C1 segment of cervical spinal cord (tissue), 14 donors: Measurements from ENCODE around the gene USP17L24.
"Not testable (repeated sequence)": the region's sequence is repeated elsewhere in the genome, so short reads cannot be mapped to it uniquely, and the experiment has no call there.

Source experiments
- DNase-seq, 14 donors: peaks; one replicate each; lab custom pipeline; 2025; lab: John Stamatoyannopoulos, UW

USP17L24 gene, protein sequence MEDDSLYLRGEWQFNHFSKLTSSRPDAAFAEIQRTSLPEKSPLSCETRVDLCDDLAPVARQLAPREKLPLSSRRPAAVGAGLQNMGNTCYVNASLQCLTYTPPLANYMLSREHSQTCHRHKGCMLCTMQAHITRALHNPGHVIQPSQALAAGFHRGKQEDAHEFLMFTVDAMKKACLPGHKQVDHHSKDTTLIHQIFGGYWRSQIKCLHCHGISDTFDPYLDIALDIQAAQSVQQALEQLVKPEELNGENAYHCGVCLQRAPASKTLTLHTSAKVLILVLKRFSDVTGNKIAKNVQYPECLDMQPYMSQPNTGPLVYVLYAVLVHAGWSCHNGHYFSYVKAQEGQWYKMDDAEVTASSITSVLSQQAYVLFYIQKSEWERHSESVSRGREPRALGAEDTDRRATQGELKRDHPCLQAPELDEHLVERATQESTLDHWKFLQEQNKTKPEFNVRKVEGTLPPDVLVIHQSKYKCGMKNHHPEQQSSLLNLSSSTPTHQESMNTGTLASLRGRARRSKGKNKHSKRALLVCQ

DNA sequence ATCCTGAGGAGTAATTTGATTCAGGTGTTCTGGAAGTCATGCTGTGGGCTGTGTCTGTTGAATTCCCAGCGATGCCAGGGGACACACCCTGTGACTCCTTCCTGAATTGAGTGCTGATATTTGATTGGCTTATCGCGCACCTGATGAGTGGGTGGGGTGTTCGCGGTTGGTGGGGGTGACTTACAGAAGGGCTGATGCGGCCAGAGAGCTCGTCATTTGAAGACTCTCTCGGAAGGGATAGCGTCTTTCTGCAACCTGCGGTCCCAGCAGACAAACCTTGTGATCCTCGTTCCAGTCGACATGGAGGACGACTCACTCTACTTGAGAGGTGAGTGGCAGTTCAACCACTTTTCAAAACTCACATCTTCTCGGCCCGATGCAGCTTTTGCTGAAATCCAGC is at the start of gene USP17L24:
Gene USP17L24, plus strand, starts transcription at position 301 of the 400 bp plus-strand sequence. Its CDS starts 0 bp downstream, at position 301.
- not testable (repeated sequence) for DNase-seq

DNA sequence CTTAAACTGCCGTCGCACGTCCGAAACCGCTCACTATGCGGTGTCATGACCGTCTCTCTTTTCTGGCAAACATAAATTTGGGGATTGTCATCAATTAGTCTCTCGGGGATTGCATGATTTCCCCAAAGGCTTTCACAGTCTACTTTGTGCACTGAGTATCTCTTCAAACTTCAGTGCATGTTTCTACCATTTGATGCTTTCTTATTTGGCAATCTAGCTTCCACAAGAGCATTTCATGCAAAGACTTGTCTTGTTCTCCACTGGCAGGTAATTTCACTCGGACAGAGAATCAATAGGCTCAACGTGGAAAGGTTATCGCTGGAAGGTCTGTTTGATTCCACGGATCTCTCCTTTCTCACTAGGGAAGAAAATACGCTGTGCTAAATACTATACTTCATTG is 774 bp upstream of the USP17L24 start:
- DNase-seq = not testable (repeated sequence)

DNA sequence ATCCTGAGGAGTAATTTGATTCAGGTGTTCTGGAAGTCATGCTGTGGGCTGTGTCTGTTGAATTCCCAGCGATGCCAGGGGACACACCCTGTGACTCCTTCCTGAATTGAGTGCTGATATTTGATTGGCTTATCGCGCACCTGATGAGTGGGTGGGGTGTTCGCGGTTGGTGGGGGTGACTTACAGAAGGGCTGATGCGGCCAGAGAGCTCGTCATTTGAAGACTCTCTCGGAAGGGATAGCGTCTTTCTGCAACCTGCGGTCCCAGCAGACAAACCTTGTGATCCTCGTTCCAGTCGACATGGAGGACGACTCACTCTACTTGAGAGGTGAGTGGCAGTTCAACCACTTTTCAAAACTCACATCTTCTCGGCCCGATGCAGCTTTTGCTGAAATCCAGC is 4.6 kb downstream of the USP17L24 start, which contains the start of gene USP17L25:
Gene USP17L25, plus strand, starts transcription at position 301 of the 400 bp plus-strand sequence. Its CDS starts 0 bp downstream, at position 301.
- DNase-seq = not testable (repeated sequence)

DNA sequence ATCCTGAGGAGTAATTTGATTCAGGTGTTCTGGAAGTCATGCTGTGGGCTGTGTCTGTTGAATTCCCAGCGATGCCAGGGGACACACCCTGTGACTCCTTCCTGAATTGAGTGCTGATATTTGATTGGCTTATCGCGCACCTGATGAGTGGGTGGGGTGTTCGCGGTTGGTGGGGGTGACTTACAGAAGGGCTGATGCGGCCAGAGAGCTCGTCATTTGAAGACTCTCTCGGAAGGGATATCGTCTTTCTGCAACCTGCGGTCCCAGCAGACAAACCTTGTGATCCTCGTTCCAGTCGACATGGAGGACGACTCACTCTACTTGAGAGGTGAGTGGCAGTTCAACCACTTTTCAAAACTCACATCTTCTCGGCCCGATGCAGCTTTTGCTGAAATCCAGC is 9.4 kb downstream of the USP17L24 start, which contains the start of gene USP17L26:
Gene USP17L26, plus strand, starts transcription at position 301 of the 400 bp plus-strand sequence. Its CDS starts 0 bp downstream, at position 301.
- DNase-seq = not testable (repeated sequence)

DNA sequence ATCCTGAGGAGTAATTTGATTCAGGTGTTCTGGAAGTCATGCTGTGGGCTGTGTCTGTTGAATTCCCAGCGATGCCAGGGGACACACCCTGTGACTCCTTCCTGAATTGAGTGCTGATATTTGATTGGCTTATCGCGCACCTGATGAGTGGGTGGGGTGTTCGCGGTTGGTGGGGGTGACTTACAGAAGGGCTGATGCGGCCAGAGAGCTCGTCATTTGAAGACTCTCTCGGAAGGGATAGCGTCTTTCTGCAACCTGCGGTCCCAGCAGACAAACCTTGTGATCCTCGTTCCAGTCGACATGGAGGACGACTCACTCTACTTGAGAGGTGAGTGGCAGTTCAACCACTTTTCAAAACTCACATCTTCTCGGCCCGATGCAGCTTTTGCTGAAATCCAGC is 14.1 kb downstream of the USP17L24 start, which contains the start of gene USP17L5:
Gene USP17L5, plus strand, starts transcription at position 301 of the 400 bp plus-strand sequence. Its CDS starts 0 bp downstream, at position 301.
- not testable (repeated sequence) for DNase-seq

DNA sequence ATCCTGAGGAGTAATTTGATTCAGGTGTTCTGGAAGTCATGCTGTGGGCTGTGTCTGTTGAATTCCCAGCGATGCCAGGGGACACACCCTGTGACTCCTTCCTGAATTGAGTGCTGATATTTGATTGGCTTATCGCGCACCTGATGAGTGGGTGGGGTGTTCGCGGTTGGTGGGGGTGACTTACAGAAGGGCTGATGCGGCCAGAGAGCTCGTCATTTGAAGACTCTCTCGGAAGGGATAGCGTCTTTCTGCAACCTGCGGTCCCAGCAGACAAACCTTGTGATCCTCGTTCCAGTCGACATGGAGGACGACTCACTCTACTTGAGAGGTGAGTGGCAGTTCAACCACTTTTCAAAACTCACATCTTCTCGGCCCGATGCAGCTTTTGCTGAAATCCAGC is 18.9 kb downstream of the USP17L24 start, which contains the start of gene USP17L27:
Gene USP17L27, plus strand, starts transcription at position 301 of the 400 bp plus-strand sequence. Its CDS starts 0 bp downstream, at position 301.
- DNase-seq = not testable (repeated sequence)

DNA sequence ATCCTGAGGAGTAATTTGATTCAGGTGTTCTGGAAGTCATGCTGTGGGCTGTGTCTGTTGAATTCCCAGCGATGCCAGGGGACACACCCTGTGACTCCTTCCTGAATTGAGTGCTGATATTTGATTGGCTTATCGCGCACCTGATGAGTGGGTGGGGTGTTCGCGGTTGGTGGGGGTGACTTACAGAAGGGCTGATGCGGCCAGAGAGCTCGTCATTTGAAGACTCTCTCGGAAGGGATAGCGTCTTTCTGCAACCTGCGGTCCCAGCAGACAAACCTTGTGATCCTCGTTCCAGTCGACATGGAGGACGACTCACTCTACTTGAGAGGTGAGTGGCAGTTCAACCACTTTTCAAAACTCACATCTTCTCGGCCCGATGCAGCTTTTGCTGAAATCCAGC is 23.6 kb downstream of the USP17L24 start, which contains the start of gene USP17L28:
Gene USP17L28, plus strand, starts transcription at position 301 of the 400 bp plus-strand sequence. Its CDS starts 0 bp downstream, at position 301.
- not testable (repeated sequence) for DNase-seq

DNA sequence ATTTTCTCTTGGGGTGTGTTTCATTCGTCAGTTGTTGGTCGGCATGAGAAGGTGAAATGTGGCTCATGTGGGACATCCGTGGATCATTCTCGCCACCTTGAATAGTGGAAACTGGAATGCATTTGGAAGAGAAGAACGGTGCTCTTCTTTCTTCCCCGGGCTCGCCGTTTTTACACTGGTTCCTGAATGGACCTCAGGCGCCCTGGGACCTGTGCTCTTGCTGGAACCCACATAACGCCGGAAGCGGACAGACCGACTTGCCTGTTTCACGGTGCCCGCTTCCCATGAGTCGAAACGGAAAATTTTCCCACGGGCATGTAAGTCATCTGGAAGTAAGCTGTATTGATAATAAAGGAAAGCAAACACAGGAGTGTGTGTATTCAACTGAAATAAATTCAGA is 25.9 kb downstream of the USP17L24 start:
- not testable (repeated sequence) for DNase-seq

DNA sequence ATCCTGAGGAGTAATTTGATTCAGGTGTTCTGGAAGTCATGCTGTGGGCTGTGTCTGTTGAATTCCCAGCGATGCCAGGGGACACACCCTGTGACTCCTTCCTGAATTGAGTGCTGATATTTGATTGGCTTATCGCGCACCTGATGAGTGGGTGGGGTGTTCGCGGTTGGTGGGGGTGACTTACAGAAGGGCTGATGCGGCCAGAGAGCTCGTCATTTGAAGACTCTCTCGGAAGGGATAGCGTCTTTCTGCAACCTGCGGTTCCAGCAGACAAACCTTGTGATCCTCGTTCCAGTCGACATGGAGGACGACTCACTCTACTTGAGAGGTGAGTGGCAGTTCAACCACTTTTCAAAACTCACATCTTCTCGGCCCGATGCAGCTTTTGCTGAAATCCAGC is 28.4 kb downstream of the USP17L24 start, which contains the start of gene USP17L29:
Gene USP17L29, plus strand, starts transcription at position 301 of the 400 bp plus-strand sequence. Its CDS starts 0 bp downstream, at position 301.
- DNase-seq = not testable (repeated sequence)

DNA sequence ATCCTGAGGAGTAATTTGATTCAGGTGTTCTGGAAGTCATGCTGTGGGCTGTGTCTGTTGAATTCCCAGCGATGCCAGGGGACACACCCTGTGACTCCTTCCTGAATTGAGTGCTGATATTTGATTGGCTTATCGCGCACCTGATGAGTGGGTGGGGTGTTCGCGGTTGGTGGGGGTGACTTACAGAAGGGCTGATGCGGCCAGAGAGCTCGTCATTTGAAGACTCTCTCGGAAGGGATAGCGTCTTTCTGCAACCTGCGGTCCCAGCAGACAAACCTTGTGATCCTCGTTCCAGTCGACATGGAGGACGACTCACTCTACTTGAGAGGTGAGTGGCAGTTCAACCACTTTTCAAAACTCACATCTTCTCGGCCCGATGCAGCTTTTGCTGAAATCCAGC is 37.9 kb downstream of the USP17L24 start, which contains the start of gene USP17L30:
Gene USP17L30, plus strand, starts transcription at position 301 of the 400 bp plus-strand sequence. Its CDS starts 0 bp downstream, at position 301.
- not testable (repeated sequence) for DNase-seq
